ENCODE results near the gene PSMD1.
"Not testable (repeated sequence)": the region's sequence is repeated elsewhere in the genome, so short reads cannot be mapped to it uniquely, and the experiment has no call there.

PSMD1 gene

DNA sequence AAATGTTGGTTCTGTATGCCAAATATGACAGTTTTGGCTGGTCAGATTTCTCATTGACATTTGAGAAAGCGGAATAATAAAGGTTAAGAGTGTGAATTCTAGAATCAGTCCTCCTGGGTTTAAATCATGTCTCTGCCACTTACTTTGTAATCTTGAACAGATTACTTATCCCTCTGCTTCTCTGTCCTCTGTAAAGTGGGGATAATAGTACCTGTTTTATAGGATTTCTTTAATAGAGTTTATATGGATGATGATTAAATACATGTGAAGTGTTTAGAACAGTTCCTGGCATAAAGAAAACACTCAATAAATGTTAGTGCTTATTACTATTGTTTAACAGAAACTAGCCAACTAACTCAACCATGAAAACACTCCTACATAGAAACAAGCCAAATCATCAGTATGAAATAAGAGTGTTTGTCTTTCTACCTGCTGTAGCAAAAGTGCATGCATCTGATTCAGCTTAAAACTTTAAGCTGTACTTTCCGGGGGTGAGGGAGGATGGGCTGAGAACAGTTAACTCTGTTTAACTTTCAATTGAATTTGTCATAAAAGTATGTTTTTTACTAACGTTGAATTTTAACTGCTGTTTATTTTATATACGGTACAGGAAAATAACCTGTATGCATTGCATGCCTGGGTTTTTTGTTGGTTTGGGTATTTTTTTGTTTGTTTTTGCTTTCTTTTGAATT lies 61.4 kb downstream of the PSMD1 start:
- DNase-seq, result no peak

GRCh38 chr2:231118614-231118942 lies 61.9 kb downstream of the PSMD1 start:
- no peak for DNase-seq

- DNase-seq, result no peak
Observed at GRCh38 chr2:231123362-231123898, 66.8 kb downstream of the PSMD1 start.

DNA sequence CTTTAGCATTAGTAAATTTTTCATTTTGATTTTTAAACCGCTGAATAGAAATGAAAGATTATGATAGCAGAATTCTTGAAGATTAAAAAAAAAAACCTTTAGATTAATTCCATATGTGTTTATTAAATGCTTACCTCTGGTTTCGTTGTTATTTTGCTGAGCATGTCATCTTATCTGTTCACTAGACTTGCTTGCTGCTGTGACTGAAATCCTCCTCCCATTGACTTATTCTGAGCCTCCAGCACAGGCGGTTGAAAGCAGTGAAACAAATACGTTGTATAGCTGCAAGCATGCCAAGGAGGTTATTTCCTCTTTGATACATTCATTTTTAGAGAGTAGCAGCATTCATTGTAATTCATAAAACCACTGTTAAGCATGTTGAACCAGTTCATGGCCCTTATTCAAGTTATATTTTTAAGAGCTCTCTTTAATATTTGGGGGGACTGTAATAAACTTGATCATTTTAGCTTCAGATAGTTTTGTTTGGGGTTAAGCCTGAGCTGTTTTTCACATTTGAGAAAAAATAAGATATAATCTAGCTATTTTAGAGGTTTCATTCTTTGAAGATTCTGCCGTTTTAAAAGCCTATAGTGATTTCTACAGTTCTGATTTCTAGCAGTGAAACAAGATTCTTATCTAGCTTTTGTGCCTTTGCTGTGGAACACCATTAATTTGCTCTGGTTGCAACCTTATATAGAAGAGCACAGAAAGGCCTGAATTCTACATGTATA lies 68.3 kb downstream of the PSMD1 start, which contains the start of gene HTR2B:
Gene HTR2B (minus strand): TSS at position 205 of the 731 bp plus-strand sequence. CDS start 1,278 bp downstream, outside the sequence.
- no peak for DNase-seq

DNA sequence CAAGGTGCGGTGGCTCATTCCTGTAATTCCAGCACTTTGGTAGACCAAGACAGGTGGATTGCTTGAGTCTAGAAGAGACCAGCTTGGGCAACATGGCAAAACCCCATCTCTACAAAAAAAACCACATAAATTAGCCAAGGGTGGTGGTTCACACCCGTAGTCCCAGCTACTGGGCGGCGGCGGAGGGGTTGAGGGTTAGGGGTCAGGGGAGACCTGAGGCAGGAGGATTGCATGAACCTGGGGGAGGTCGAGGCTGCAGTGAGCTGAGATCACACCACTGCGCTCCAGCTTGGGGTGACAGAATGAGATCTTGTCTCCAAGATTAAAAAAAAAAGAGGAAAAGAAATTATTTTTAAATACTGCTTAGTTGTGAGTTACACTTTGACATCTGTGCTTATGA lies 69.5 kb downstream of the PSMD1 start:
- no peak for DNase-seq

- no peak for DNase-seq
Observed at GRCh38 chr2:231127480-231127879, 70.8 kb downstream of the PSMD1 start.

- DNase-seq, result no peak
Observed at GRCh38 chr2:231127936-231128335, 71.3 kb downstream of the PSMD1 start.

DNA sequence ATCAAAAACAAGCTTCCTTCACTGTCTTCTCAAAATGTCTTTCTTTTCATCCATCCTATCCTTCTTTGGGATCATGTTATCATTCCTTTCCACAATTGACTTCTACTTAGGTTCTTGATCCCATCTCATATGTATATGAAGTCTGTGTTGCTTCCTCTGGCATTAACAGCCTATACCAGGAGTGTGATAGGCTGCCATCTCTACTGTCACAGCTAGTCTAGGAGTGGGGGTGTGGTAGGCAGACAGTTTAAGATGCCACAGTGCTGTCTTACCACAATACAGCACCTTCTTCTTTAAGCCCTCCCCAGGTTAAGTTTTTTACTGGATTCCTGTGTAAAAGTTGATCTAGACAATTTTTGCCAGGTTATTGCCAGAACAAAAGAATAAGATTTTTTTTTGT lies 71.9 kb downstream of the PSMD1 start:
- no peak for DNase-seq

DNA sequence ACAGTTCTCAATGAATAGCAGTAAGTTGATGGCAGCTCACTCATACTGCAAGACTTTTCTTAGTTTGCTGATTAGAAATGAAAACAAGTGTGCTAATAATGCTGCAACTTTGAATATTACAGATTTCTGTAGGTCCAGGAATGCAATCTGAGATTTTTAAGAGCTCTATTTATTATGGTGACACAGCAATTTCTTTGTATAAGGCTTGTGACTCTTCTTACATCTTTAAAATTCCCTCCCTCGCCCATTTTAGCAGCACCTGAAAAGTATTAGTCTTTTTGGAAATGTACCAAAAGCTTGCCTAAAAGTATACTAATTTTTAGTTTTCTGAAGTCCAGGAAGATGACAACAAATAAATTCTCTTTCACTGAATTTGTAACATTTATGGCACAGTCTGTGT lies 72.5 kb downstream of the PSMD1 start:
- DNase-seq, result no peak

DNA sequence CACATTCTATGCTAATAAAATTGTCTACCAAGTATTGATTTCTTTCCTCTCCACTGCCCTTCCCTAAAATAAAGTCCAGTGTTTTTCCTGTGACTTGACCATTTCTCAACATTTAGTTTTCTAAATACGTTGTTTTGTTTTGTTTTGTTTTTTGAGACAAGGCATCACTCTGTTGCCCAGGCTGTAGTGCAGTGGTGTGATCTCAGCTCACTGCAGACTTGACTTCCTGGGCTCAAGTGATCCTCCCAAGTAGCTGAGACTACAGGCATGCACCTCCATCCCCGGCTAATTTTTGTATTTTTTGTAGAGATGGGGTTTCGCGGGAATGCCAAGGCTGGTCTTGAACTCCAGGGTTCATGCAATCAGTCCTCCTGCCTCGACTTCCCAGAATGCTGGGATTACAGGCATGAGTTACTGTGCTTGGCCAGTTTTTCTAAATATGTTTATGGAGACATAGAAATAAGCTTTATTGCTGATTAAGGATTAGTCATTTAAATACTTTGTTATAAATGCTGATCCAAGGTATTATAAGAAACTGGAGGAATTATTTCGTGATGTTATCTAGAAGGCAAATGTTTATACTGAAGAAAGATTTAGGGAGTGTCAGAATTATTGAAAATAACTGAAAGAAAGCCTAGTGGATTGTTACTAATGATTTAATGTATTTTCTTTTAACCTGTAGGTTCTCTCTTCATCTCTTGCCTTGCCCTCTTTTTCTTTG lies 73.8 kb downstream of the PSMD1 start:
- no peak for DNase-seq

DNA sequence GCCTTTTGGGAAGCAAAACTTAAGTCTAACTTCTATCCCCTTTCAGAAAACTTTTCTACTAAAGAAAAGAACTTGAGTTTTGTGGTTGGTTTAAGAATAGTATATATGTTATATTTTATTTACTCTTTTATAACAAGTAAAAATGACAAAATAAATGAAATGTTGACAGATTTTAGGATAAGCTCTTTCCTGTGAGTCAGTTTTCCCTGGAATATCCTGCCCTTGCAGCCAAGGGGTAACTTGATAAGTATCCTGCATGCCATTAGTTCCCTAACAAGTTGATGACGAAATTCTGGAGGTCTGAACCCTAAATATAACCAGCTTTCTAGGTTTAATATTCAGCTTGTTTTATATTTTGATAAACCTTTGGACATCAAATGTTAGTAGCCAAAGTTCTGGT lies 75.5 kb downstream of the PSMD1 start:
- no peak for DNase-seq

DNA sequence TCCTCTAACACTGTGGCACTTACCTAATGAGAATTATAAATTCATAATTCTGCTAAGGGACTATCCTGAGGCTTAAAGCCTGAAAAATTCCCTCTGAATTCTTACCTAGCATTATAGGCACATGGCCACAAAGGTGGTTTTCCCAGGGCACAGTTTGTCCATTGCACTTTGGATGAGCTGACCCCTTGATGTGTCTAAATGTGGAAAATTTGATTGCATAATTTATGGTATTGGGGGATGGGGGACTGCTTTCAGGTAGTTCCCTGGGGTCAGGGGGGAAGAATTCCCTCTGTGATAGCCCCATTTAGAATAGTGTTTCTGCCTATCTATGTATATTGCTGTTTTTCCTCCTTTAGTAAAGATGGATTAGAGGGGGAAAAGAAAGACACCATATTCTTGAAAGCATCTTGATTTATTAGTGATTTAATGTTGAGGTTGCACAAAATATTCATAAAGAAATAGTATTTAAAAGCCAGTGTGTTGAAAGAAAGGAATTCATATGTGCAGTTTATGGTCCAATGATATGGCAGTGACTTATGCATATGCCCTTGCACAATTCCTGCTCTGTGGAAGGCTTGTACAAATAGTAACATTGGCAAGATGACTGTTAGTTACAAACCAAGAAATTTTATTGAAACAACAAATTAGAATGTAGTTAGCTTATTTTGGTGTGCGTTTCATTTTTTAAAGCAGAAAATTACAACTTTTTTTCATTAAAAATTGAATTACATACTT lies 76.9 kb downstream of the PSMD1 start:
- DNase-seq, result no peak

DNA sequence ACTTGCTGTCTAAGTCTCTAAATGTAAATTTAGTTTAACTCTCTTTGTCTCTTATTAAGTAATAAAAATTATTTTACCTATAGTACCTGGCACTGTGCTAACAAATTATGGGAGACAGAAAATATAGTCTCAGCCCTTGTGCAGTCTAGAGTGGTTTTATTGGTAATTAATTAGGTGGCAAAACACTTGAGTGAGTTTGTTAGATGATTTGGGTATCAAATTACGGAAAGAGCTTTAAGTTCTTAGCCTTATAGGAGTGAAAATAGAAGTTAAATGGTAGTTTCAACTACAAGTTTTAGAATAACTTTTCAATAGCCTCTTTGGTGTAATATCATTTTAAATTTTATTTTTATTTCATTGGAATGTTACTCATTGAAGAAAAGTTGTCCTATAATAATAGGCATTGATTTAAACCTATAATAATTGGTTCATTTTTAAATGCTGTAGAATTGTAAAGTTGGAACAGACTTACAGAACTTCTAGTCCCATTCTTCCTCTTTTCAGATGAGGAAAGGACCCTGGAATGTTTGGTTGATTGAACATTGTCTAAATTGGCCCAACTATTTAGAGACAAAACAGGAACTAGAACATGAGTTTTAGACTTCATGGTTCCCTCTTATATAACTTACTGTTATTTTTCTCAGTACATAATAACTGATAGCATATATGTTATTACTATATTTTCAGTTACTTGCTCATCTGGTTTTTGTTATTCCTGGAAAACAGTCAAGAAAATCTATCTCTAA lies 78.4 kb downstream of the PSMD1 start:
- DNase-seq, result no peak

DNA sequence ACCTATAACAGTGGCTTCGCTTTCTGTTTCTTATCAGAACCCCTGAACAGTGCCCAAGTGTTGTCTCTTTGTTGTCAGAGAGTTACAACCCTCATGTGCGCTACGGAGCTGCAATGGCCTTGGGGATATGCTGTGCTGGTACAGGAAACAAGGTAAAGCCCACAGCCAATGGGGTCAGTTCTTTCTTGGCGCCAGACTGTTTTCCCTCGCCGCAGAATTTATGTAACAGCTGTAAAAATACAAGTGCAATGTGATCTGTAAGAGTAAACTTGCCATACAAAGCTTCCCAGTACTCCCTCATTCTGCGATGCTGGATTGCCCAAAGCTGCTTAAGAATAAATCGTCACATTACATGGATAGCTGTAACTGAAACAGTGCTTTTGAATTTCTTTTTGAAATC lies 82.0 kb downstream of the PSMD1 start:
- no peak for DNase-seq

GRCh38 chr2:231139796-231140195 lies 83.1 kb downstream of the PSMD1 start:
- DNase-seq, result no peak

DNA sequence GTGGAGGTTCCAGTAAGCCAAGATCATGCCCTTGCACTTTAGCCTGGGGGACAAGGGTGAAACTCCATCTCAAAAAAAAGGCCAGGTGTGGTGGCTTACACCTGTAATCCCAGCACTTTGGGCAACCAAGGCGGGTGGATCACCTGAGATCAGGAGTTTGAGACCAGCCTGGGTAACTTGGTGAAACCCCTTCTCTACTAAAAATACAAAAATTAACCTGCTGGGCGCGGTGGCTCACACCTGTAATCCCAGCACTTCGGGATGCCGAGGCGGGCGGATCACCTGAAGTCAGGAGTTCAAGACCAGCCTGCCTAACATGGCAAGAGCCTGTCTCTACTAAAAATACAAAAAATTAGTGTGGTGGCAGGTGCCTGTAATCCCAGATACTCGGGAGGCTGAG lies 84.1 kb downstream of the PSMD1 start:
- not testable (repeated sequence) for DNase-seq

DNA sequence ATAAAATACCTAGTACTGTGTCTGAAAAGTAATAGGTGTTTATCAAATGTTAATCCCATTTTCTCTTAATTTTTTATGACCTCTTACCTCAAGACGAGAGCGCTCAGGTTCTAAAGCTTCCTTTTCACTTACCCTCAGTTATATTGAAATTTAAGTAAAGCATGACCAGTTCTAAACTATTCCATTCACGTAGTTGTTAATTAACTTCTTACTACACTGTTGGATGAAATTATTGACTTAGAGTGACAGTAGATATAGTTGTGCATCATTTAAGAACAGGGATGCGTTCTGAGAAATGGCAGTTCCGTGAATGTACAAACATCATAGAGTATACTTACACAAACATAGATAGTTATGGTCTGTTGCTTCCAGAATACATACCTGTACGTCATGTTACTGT lies 88.2 kb downstream of the PSMD1 start:
- no peak for DNase-seq

DNA sequence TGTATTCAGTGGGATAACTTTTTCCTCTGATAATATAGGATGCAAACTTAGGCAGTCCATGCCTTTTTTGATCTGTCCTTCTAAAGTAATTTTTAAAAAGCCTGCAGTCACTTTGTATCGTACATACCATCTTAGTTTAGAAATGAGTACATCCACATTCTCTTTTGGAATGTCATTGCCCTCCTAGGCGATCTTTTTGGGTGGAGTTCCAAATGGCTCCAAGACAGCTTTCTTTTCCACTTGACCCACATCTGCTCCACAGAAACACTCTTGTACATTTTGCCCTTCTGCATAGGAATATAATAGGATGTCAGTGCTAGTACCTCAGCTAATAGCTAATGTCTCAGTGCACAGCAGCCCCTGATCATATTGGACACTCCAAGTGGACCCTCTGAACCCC lies 90.0 kb downstream of the PSMD1 start:
- DNase-seq, result no peak

DNA sequence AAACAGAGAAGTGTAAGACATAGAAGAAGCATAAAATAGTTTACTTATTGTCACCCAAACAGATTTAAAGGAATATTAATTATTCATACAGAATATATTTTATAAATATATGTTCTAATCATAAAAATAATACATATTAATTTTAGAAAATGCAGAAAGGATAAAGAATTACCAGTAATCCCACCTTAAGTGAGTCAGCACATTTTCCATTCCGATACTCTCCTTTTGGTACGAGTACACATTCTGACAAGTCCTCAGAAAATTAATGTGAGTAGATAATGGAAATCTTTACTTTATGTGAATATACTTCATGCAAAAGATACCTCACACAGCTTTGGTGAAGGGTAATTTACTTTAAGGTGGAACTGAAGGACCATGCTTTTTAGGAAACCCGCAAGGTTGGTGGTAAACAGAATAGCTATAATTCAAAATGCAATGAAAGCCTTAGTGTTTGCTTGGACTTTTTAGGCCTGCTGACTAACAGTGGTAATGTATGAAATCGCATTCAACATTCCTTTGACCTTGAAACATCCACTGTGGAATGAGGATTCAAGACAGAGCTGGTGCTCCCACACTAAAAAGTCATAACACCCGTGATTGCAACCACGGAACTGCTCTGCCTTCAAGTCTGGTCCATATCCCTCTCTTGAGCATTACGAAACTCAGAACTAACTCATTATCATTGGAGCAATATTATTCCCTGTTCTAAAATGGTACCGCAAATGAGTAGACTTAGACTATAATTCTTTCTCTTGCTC lies 96.3 kb downstream of the PSMD1 start:
- DNase-seq, result no peak

- DNase-seq, result no peak
Observed at GRCh38 chr2:231159306-231159705, 102.6 kb downstream of the PSMD1 start.

DNA sequence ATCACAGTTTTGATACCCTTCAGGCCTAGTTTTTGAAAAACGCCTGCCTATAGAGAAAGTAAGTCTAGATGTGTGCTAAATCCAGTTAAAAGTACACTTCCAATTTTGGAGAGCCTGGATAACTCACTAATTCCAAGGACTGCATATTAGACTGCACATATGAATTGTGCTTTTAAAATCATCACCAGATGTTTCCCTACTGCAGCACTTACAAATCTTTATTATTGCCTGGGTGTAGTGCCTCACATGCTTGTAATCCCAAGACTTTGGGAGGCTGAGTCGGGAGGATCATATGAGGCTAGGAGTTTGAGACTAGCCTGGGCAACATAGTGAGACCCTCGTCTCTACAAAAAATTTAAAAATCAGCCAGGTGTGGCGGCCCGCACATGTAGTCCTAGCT lies 104.0 kb downstream of the PSMD1 start:
- DNase-seq, result no peak

All from CD4-positive, alpha-beta T cell treated with Interleukin-4 for 4 hours (primary cell).